ENCODE measurements around the gene MTFR1L.

Gene MTFR1L

GRCh38 chr1:25878690-25879089 lies 58.9 kb downstream of the MTFR1L start:
- no peak for DNase-seq (ENCODE audit: low read depth in 2 of 2)

DNA sequence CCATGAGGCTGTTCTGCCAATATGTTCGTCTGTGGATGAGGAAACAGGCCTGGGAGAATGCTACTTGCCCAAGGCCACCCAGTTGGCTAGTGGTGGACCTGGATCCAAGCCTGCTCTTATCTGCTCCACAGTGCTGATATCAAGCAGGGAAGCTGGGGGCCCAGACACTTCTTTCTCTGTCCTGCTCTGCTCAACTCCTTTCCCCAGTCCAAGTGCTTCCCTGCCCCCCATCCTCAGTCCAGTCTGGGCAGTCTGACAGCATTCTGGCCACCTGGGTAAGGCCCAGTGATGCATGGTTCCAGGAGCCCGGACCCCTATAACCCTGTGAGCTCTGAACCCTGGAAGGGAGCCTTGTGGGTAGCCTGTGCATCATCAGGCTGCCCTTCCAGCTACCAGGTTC lies 59.9 kb downstream of the MTFR1L start:
- no peak for DNase-seq (ENCODE audit: low read depth in 2 of 2)

DNA sequence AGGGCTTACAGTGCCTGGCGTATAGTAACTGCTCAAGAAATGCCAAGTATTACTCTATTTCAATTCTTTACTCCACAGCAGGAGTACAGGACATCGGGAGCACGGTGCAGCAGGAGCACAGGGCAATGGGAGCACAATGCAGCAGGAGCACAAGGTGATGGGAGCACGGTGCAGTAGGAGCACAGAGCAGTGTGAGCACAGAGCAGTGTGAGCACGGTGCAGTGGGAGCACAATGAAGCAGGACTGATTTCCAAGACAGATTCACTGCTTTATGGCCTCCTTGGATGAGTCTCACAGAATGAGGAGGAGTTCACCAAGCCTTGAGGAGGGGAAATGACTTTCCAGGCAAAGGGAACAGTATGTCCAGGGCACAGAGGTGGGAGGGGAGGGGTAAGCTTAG lies 60.8 kb downstream of the MTFR1L start:
- DNase-seq (ENCODE audit: low read depth in 2 of 2): no peak

GRCh38 chr1:25881266-25881665 lies 61.5 kb downstream of the MTFR1L start:
- DNase-seq (ENCODE audit: low read depth in 2 of 2): no peak

All from activated CD8-positive, alpha-beta memory T cell treated with anti-CD3 and anti-CD28 coated beads for 4 hours (primary cell).